Activated CD8-positive, alpha-beta T cell treated with anti-CD3 and anti-CD28 coated beads for 36 hours (primary cell): ENCODE data around the gene MAPKAP1. TPM values are rescaled to one million over a fixed set of nuclear protein-coding genes. Genes with fewer than 3 reads are reported as not detected.

ENCODE experiments used
- ATAC-seq: fragments of 200-7000 bp; cut with Tn5 transposase; one replicate; pipeline ENCODE4 v1.10.0; 2021; ENCODE audit warnings: mild to moderate bottlenecking, moderate library complexity
- CTCF ChIA-PET: fragments of 350-600 bp; sonication (Branson Sonifier 250); formaldehyde crosslinking; loops from one replicate; lab custom pipeline; 2021; ENCODE audit warnings: antibody characterized with exemption; lab: Charles Lee
- POLR2A ChIA-PET: fragments of 350-600 bp; sonication (Branson Sonifier 250); formaldehyde crosslinking; loops from one replicate; lab custom pipeline; 2021; ENCODE audit warnings: antibody characterized with exemption; lab: Charles Lee
- DNase-seq: peaks from one replicate; pipeline ENCODE4 v3.0.0-alpha.2; 2020
- H3K27ac Mint-ChIP-seq: one replicate; pipeline ENCODE4 v1.8.0; 2021; ENCODE audit warnings: mild to moderate bottlenecking, mixed read lengths
- H3K27me3 Mint-ChIP-seq: one replicate; pipeline ENCODE4 v1.8.0; 2021; ENCODE audit warnings: mixed read lengths
- H3K36me3 Mint-ChIP-seq: one replicate; pipeline ENCODE4 v1.8.0; 2021; ENCODE audit warnings: low read depth, mixed read lengths
- H3K4me1 Mint-ChIP-seq: one replicate; pipeline ENCODE4 v1.8.0; 2021; ENCODE audit warnings: low read depth, mixed read lengths
- H3K4me3 Mint-ChIP-seq: one replicate; pipeline ENCODE4 v1.8.0; 2021; ENCODE audit warnings: mild to moderate bottlenecking, moderate library complexity, mixed read lengths
- H3K9me3 Mint-ChIP-seq: one replicate; pipeline ENCODE4 v1.8.0; 2021; ENCODE audit warnings: mixed read lengths
- CTCF ChIP-seq: fragments of 200-600 bp; IDR thresholded peaks from one replicate; pipeline ENCODE4 v1.8.0; 2022; ENCODE audit warnings: antibody characterized with exemption, mild to moderate bottlenecking
- intact Hi-C: fragments of 100-400 bp; cut with micrococcal nuclease; formaldehyde crosslinking; loops from one replicate; pipeline ENCODE4 v1.10.0; 2022
- total RNA-seq, 2 experiments: library from RNA; stranded (reverse); gene quantifications; one replicate each; pipeline ENCODE4 v1.2.3, GENCODE V29; 2021

The MAPKAP1 gene
- total RNA-seq, 2 experiments from 2014 or later = 58.8 to 62.4 TPM

- intact Hi-C loops = no loop called here
- POLR2A ChIA-PET = interaction anchor here (0.6 kb wide), 1 partner anchor 30 kb away, joined by 3 read pairs; no protein-coding TSS in a partner anchor
- H3K9me3 Mint-ChIP-seq = no peaks in the 10 kb centered on the region
- TF ChIP-seq CTCF = no peak
- no peaks in the 10 kb centered on the region for H3K27me3 Mint-ChIP-seq
- DNase-seq (no peak), ATAC-seq (no peak)
- H3K4me3 Mint-ChIP-seq = no peak overlapping the region
- no peak overlapping the region for H3K27ac Mint-ChIP-seq
- H3K4me1 Mint-ChIP-seq = no peaks in the 10 kb centered on the region
- CTCF ChIA-PET = interaction anchor here (1.4 kb wide), 1 partner anchor 9 kb away, joined by 3 read pairs; no protein-coding TSS in a partner anchor
- H3K36me3 Mint-ChIP-seq = peaks cover 3% of the 10 kb centered on the region
Observed at GRCh38 chr9:125437771-125438221, 269.2 kb downstream of the MAPKAP1 start.

GRCh38 chr9:125436613-125437443, 270.2 kb downstream of the MAPKAP1 start:
- CTCF ChIA-PET = interaction anchor here (1.4 kb wide), 1 partner anchor 8 kb away, joined by 3 read pairs; no protein-coding TSS in a partner anchor
- Mint-ChIP-seq H3K9me3 (no peaks in the 10 kb centered on the region), H3K4me1 (no peaks in the 10 kb centered on the region), H3K27me3 (no peaks in the 10 kb centered on the region), H3K27ac (no peak overlapping the region), H3K36me3 (peaks cover 3% of the 10 kb centered on the region), H3K4me3 (no peak overlapping the region)
- ATAC-seq = no peak
- no peak for DNase-seq
- TF ChIP-seq CTCF = no peak
- POLR2A ChIA-PET = interaction anchor here (0.6 kb wide), 1 partner anchor 31 kb away, joined by 3 read pairs; no protein-coding TSS in a partner anchor
- intact Hi-C loops = no loop called here

- no peak for ATAC-seq
- no peaks in the 10 kb centered on the region for H3K27me3 Mint-ChIP-seq
- H3K27ac Mint-ChIP-seq = no peak overlapping the region
- DNase-seq = no peak
- ChIA-PET POLR2A (no interaction called here), CTCF (no interaction called here)
- no peaks in the 10 kb centered on the region for H3K9me3 Mint-ChIP-seq
- peaks cover under 1% of the 10 kb centered on the region for H3K36me3 Mint-ChIP-seq
- TF ChIP-seq CTCF = no peak
- H3K4me1 Mint-ChIP-seq = no peaks in the 10 kb centered on the region
- no peak overlapping the region for H3K4me3 Mint-ChIP-seq
- intact Hi-C loops = no loop called here
Observed at GRCh38 chr9:125435776-125436612, 271.0 kb downstream of the MAPKAP1 start.

DNA sequence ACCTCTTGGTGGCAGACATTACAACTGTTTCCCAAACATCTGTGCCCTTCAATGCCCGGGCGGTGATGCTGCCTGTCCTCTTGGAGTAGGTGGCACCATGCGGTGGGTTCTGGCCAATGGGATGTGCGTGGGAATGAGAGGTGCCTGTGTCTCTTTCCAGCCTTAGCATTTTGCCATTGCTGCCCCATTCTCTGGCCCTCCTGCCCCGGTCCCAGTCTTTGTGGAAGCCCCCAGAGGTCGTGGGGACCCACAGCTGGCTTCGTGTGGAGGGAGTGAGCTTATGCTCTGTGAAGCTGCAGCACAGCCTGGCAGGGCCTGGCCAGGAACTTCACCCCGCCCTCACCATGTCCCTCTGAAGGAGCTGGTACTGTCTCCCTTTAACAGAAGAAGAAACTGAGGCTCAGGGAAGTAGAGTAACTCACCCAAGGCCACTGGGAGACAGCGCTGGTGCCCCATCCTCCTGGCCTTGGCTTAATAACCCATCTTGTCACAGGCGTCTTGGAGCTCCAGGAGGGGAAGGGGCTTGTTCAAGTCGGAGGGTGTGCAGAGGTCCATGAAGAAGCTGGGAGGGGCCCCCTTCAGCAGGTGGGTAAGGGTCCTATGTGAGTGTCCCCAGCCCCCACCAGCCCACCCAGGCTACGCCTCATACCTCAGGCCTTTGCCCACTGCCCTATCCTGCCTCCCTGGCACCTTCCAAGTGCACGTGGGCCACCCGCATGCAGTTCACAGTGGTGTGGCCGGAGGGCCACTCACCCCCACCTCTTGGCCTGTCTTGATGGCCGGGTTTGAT, 271.8 kb downstream of the MAPKAP1 start:
- H3K36me3 Mint-ChIP-seq = no peaks in the 10 kb centered on the region
- DNase-seq (no peak), ATAC-seq (no peak)
- CTCF ChIA-PET = no interaction called here
- intact Hi-C loops = no loop called here
- H3K27ac Mint-ChIP-seq = no peak overlapping the region
- H3K27me3 Mint-ChIP-seq = no peaks in the 10 kb centered on the region
- POLR2A ChIA-PET = no interaction called here
- H3K4me1 Mint-ChIP-seq = no peaks in the 10 kb centered on the region
- TF ChIP-seq CTCF = no peak
- no peak overlapping the region for H3K4me3 Mint-ChIP-seq
- no peaks in the 10 kb centered on the region for H3K9me3 Mint-ChIP-seq
